Stimulated activated CD8-positive, alpha-beta memory T cell treated with anti-CD3 and anti-CD28 coated beads, Interleukin-12 subunit alpha, Interleukin-12 subunit beta, amount 100 ng/mL, for 1 hour (primary cell): ENCODE measurements around the gene ZNHIT2.
A peak's percentile ranks its signal among the peaks of the same experiment; 100 is the strongest.
"Not testable (repeated sequence)": the region's sequence is repeated elsewhere in the genome, so short reads cannot be mapped to it uniquely, and the experiment has no call there.

Source experiments
- DNase-seq: peaks from one replicate; pipeline ENCODE4 v3.0.0-alpha.2; 2020; ENCODE audit warnings: low read depth

The ZNHIT2 gene

GRCh38 chr11:65117206-65118096 lies at the start of gene ZNHIT2:
ZNHIT2 (minus strand) TSS chr11:65117701; CDS start chr11:65117653, 48 bp downstream.
- DNase-seq = peak; percentile 100

- no peak for DNase-seq
Measured at GRCh38 chr11:65166893-65167292, 49.4 kb upstream of the ZNHIT2 start.

DNA sequence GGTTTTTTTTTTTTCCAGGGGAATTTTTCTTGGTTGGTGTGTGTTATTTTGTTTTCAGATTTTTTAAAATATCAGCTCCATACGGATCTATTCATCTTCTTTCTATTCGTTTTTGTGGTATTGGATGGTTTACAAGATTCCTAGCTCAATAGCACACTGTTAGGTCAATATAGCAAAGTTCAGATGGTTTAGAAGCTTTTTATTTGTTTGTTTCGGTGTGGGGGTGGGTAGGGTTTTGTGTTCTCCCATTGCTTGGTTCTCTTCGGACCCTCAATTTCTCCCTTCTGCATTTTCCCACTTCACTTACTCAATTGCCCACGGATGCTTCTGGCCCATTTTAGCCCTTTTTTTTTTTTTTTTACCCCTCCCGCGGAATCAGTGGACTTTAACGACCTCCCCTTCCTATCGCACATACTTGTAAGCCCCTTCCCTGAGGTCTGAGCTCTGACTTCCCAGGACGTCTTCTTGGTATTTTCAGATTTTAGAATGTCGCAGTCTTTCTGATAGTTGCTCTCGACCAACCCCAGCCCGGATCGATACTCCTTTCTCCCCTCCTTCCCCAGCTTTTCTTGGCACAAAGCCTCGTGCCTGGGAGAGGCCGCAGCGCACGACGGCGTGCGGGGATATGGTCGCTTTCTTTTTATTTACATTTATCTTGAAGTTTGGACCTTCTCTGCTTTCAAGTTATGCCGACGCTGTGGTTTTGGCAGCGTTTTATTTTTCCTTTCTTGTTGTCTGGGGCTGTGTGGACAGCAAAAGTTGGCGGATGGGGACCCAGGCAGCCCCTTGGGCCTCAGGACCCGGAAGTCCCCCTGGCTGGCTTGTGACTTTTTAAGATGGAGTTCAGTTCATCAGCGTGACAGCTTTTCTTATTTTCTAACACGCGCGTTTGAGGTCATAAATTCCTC lies 48.2 kb upstream of the ZNHIT2 start:
- no peak for DNase-seq

DNA sequence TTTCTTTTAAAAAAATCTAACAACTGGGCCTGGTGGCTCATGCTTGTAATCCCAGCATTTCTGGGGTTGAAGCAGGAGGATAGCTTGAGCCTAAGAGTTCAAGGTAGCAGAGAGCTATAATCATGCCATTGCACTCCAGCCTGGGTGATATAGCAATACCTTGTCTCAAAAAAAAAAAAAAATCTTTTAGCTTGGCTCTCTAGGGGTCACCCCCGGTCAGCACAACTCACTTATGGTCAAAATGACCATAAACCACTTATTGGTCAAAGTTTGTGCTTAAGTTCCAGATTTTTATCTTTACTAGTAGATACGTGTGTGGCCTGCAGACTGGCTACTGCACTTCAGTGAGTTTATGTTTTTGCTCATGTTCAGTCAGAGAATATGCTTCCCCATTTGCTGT lies 46.2 kb upstream of the ZNHIT2 start:
- no peak for DNase-seq

GRCh38 chr11:65160643-65161042 lies 43.1 kb upstream of the ZNHIT2 start:
- DNase-seq = no peak

- DNase-seq = no peak
Measured at GRCh38 chr11:65159012-65159411, 41.5 kb upstream of the ZNHIT2 start.

- DNase-seq = no peak
Measured at GRCh38 chr11:65157336-65157735, 39.8 kb upstream of the ZNHIT2 start.

GRCh38 chr11:65156926-65157325 lies 39.4 kb upstream of the ZNHIT2 start:
- DNase-seq = no peak

DNA sequence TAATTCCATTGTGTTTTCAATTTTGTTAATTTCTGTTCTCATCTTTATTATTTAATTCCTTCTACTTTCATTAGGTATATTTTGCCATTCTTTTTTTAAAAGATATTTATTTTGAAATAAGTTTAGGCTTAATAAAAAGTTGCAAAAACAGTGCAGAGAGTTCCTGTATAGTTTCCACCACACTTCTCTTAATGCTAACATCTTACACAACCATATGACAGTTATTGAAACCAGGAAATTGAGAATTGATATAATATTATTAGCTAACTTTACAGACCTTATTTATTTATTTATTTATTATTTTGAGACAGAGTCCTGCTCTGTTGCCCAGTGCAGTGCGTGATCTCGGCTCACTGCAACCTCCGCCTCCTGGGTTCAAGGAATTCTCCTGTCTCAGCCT lies 38.8 kb upstream of the ZNHIT2 start:
- DNase-seq = no peak

DNA sequence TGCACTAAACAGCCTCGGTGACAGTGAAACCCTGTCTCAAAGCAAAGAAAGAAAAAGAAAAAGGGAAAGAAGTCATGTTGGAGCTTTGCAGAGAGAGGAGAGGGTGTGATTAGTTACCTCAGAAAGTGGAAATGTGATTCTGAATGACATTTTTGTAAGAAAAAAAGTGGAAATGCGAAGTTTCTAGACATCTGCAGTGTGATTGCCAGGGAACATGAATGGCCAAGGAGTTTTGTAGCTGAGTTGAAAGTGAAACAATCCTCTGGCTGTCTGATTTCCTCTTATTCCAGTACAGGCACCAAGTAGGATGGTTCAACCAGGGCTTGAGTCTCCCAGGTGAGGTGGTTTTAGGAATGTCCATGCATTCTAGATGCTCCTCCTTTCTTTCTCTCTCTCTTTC lies 34.6 kb upstream of the ZNHIT2 start:
- DNase-seq = no peak

- no peak for DNase-seq
Measured at GRCh38 chr11:65151331-65151899, 33.9 kb upstream of the ZNHIT2 start.

DNA sequence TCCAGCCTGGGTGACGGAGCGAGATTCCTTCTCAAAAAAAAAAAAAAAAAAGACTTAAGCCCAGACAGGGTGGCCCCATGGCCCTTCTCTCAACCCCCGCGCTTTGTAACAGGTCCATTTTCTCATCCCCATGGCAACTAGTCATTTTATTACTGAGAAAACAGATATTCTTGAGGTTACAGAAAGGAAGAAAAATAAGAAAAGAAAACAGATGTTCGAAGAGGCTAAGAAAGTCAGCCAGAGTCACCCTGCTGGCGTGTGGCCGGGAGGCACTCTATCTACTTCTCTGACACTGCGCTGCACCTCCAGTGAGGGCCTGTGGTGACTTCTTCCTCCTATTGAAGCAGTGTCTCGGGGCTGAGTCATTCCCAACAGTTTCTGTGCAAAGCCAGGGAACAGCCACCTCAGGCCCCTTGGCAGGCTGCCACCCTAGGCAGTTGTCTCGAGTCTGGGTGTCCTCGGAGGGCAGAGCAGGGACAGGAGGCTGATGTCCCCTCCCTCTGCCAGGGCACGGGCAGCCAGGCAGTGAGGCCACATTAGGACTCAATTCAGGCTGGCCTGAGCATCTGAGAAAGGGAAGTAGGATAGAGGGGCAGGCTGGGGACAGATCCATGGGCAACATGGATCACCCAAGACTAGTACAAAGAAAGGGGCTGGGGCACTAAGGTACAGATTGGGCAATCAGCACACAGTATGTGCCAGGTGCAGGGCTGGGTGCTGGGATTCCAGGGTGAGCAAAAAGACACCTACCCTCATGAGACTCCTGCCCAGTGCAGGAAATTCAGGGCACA lies 33.2 kb upstream of the ZNHIT2 start:
- no peak for DNase-seq

- DNase-seq = not testable (repeated sequence)
Measured at GRCh38 chr11:65150131-65150508, 32.6 kb upstream of the ZNHIT2 start.

DNA sequence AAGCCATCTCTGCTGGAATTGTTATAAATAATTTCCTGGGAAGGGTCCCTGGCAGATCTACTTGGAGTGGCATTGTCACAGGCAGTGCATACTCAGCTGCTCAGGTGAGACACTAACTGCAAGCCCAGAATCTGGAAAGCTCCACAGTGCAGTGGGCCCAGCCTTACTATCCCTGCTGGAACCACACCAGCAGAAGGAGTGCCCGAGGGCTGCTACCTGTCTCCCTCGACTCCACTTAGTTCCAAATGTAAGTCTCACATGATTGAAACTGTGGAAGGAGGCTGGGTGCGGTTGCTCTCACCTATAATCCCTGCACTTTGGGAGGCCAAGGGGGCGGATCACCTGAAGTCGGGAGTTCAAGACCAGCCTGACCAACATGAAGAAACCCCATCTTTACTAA lies 31.2 kb upstream of the ZNHIT2 start:
- no peak for DNase-seq

DNA sequence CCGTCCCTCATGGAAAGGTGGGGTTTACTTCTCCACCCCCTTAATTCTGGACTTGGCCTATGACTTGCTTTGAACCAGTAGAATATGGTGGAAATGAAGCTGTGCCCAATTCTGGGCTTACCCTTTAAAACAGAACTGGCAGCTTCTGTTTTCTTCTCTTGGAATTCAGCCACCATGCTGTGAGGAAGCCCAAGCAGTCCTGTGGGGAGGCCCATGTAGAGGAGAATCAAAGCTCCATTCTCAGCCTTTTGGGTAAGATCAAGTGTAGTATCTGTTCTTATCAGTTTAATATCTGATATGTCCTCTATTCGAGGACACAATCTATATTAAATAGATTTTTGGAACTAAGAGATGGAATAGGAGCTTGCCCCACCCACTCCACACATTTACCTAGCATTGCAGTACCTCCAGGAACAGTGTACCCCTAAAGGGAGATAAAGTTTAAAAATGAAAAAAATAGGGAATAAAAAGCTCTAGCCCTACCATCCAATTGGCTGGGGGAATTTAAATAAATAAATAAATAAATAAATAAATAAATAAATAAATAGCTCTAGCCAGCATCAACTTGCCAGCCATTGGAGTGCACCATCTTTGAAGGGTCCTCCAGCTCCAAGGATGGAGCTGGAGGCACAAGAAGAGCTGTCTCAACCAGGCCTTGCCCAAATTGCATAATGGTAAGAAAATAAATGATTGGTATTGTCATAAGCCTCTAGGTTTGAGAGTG lies 30.0 kb upstream of the ZNHIT2 start:
- no peak for DNase-seq

GRCh38 chr11:65141896-65142494 lies 24.5 kb upstream of the ZNHIT2 start:
- no peak for DNase-seq

GRCh38 chr11:65136515-65137096 lies 19.1 kb upstream of the ZNHIT2 start:
- no peak for DNase-seq

GRCh38 chr11:65135633-65136145 lies 18.2 kb upstream of the ZNHIT2 start:
- DNase-seq = no peak

- DNase-seq = peak; percentile 70
Measured at GRCh38 chr11:65134952-65135632, 17.6 kb upstream of the ZNHIT2 start.
